Measurements from ENCODE around the gene PAH.

PAH gene

GRCh38 chr12:102957339-102958050, 40.5 kb upstream of the PAH start, which contains the start of gene ASCL1:
TSS of gene ASCL1 (plus strand) at chr12:102957674. CDS start at chr12:102958245, 571 bp downstream.
- TF ChIP-seq CTCF (conservative IDR thresholded peaks at IDR 0.05; ENCODE audit: low read depth): no peak
- H3K27ac ChIP-seq: no peak within 1 kb of the TSS
- POLR2A ChIA-PET (ENCODE audit: low non-redundant PET): no interaction called here
- DNase-seq (ENCODE audit: low spot score): no peak
- CTCF ChIA-PET: interaction anchor here (0.6 to 0.7 kb wide), 2 partner anchors 591 to 1070 kb away, joined by 4 read pairs; no protein-coding TSS in a partner anchor

GRCh38 chr12:102956738-102957327, 39.8 kb upstream of the PAH start:
- CTCF ChIA-PET: interaction anchor here (0.6 to 0.7 kb wide), 2 partner anchors 725 to 1071 kb away, joined by 3 to 4 read pairs; no protein-coding TSS in a partner anchor
- no peak for DNase-seq (ENCODE audit: low spot score)
- H3K27ac ChIP-seq: no peak overlapping the region
- TF ChIP-seq CTCF (conservative IDR thresholded peaks at IDR 0.05; ENCODE audit: low read depth): no peak
- POLR2A ChIA-PET (ENCODE audit: low non-redundant PET): no interaction called here

- no peak overlapping the region for H3K27ac ChIP-seq
- no peak for TF ChIP-seq CTCF (conservative IDR thresholded peaks at IDR 0.05; ENCODE audit: low read depth)
- CTCF ChIA-PET: no interaction called here
- no peak for DNase-seq (ENCODE audit: low spot score)
- POLR2A ChIA-PET (ENCODE audit: low non-redundant PET): no interaction called here
Measured at GRCh38 chr12:102955926-102956737, 39.1 kb upstream of the PAH start.

- TF ChIP-seq CTCF (conservative IDR thresholded peaks at IDR 0.05; ENCODE audit: low read depth): no peak
- no peak overlapping the region for H3K27ac ChIP-seq
- POLR2A ChIA-PET (ENCODE audit: low non-redundant PET): no interaction called here
- DNase-seq (ENCODE audit: low spot score): no peak
- CTCF ChIA-PET: no interaction called here
Measured at GRCh38 chr12:102954134-102954533, 37.1 kb upstream of the PAH start.

- CTCF ChIA-PET: interaction anchor here (0.6 kb wide), 2 partner anchors 176 to 491 kb away, joined by 3 to 4 read pairs; no protein-coding TSS in a partner anchor
- TF ChIP-seq CTCF (conservative IDR thresholded peaks at IDR 0.05; ENCODE audit: low read depth): no peak
Measured at GRCh38 chr12:102953221-102953620, 36.2 kb upstream of the PAH start.

GRCh38 chr12:102951841-102952240, 34.8 kb upstream of the PAH start:
- ChIA-PET CTCF (interaction anchor here (0.6 kb wide), 3 partner anchors 24 to 101 kb away, joined by 3 read pairs; no protein-coding TSS in a partner anchor), POLR2A (ENCODE audit: low non-redundant PET) (no interaction called here)
- H3K27ac ChIP-seq: no peak overlapping the region
- no peak for TF ChIP-seq CTCF (conservative IDR thresholded peaks at IDR 0.05; ENCODE audit: low read depth)
- no peak for DNase-seq (ENCODE audit: low spot score)

More at GRCh38 chr12:102953221-102953620, 36.2 kb upstream of the PAH start:
- POLR2A ChIA-PET (ENCODE audit: low non-redundant PET): no interaction called here
- H3K27ac ChIP-seq: no peak overlapping the region
- no peak for DNase-seq (ENCODE audit: low spot score)
